Measurements from ENCODE around the gene DDI1.

Gene DDI1

DNA sequence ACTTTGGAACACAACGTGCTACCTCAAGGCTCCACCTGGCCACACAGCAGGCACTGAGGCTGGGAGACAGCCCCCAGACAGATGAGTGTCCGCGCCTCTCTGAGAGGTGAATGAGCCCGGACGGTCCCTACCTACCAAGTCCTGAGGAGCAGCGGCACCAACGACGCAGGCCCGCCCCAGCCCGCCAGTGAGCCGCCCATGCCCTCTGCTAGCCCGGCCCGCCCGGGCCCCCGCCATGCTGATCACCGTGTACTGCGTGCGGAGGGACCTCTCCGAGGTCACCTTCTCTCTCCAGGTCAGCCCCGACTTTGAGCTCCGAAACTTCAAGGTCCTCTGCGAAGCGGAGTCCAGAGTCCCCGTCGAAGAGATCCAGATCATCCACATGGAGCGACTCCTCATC lies at the start of gene DDI1:
TSS of gene DDI1 (plus strand) at position 53 of the 400 bp plus-strand sequence. CDS start at position 236, 183 bp downstream.
- DNase-seq (ENCODE audit: low spot score), result no peak

DNA sequence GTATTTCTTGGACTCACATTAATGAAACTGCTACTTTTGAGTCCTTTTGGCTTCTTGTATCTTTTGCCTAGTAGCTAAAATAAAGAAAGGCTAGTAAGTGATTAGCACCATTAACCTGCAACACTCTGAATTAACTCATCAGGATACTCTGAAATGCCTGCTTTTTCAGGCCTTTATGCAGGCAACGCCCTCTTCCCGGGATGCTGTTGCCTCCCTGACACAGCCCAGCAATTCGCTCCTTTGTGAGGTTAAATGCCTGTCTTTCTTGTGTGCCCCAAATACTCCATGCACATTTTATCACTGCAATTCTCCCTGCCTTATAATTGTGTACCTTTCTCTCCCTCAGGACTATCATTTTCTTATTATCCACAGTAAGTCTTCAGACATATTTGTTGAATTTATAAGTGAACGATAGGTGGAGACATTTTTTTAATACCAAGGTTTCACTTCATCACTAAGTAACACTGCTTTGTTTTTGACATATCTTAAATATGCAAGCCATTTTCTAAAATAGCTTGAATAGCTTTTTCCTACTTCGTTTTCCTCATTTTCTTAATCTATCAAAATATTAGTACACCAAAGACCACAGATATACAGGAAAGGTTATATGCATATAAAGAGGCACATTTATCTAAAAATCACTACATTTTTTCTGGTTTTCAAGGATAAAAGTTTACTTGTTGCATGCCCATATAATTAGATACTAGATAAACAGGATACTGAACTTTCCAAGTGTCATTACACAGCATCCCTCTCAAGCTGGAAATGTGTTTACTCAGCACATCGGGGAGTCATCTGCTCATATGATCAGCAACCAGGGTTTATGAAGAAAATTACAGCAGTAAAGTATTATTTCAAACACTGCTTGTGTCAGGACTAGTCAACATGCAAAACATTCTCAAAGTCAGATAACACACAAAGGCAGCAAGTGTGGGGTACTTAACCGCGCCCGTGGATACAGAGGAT lies 48.5 kb upstream of the DDI1 start:
- DNase-seq (ENCODE audit: low spot score), result no peak

GRCh38 chr11:103988595-103988969 lies 47.9 kb upstream of the DDI1 start:
- DNase-seq (ENCODE audit: low spot score), result no peak

- DNase-seq (ENCODE audit: low spot score), result no peak
Observed at GRCh38 chr11:103993507-103993906, 42.9 kb upstream of the DDI1 start.

GRCh38 chr11:103994094-103994493 lies 42.3 kb upstream of the DDI1 start:
- DNase-seq (ENCODE audit: low spot score), result no peak

DNA sequence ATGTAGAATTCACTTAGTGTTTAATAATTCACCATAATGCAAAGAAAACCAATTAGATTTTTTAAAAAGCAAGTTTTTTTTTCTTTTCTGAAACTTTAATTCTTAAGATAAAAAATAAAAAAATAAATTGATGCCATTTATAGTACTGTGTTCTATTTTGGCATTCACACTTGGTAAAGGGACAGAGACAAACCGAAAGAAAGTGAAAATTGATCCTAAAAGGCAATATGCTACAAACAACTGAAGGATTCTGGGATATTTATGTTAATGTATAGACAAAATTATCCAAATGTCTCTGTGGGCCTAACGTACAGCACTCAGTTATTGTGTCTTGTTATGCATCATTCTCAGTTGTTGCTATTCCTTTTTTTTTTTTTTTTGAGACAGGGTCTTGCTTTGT lies 41.9 kb upstream of the DDI1 start:
- no peak for DNase-seq (ENCODE audit: low spot score)

- DNase-seq (ENCODE audit: low spot score), result no peak
Observed at GRCh38 chr11:103995896-103996295, 40.5 kb upstream of the DDI1 start.

- peak; percentile 3 for DNase-seq (ENCODE audit: low spot score)
Observed at GRCh38 chr11:103997082-103997481, 39.4 kb upstream of the DDI1 start.

GRCh38 chr11:103998826-103999508 lies 37.5 kb upstream of the DDI1 start:
- DNase-seq (ENCODE audit: low spot score), result no peak

DNA sequence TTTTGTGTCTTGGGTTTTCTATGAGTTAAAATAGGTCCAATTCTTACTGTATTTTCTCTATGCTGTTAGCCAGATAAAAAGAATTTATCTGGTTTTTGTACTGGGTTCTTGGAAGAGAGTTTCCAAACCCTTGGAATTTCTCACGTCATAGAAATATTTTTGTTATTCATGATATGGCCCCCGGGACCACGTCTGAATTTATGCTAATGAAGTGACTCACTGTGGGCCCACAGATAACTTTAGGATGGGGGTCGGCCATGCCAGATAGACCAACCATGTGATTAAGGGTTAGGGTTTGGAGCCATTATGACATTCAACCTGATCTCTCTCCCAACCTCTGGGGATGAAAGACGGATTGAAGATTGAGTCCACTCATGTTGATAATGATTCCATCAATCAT lies 35.6 kb upstream of the DDI1 start:
- no peak for DNase-seq (ENCODE audit: low spot score)

DNA sequence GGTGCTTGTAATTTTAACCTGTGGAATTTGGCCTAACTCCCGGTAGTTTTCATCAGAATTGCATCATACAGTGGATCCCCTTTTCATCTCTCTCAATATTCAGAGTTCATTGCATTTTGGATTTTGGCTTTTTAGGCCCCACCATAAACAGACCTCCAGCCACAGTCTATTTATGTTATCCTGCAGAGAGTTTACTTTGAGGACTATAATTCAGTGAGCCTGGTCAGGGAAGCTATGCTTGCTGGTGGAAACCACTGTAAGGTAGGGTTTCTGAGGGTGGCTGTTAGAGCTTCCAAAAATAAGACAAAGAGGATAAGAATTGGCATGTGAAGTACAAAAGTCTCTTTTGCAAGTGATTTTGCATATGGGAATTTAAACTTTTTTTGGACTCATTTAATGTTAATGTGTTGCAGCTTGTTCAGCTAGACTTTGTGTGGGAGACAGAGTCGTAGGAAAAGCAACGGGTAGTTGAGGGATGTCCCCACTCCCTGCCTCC lies 34.8 kb upstream of the DDI1 start:
- no peak for DNase-seq (ENCODE audit: low spot score)

DNA sequence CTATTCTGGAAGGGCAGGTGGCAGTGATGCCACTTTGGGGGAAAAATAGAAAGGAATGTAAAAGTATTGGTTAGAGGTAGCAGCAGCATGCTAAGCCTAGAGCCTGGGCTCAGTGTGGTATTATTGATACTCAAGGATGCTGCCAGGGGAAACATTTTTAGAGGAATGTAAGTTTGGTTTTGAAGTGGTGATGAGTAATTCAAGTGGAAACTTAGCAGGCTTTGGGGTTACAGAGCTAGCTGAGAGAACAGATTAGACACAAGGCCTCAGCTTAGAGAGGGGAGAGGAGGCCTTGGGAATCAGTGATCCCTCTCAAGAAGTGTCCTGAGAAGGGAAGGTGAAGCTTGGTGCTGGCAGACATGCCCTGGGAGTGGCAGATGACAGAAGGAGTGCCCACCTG lies 32.9 kb upstream of the DDI1 start:
- no peak for DNase-seq (ENCODE audit: low spot score)

DNA sequence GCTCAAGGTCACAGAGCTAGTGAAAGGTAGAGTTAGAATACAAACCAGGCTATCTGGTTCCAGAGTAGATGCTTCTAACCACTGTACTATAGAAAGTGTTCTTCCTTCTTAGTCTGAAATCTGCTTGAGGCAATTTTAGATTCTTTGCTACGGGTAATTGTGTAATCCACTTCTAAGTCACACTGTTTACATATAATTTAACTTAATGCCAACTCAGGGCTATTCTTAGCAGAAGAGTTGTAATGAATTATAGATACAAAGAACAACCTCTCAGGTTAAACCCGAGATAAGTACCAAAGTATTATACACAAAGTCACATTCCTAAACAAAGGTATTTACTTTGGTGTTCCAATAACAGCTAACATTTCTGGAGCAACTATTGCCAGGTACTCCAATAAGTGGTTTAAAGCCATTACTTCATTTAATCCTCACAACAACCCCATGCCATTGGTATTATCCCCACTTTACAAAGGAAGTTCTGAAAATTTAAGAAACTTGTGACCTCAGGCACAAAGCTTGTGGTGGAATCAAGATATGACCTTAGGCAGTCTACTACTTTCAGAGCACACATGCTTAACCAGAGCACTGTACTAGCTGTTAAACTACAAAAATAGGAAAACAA lies 31.1 kb upstream of the DDI1 start:
- DNase-seq (ENCODE audit: low spot score), result no peak

DNA sequence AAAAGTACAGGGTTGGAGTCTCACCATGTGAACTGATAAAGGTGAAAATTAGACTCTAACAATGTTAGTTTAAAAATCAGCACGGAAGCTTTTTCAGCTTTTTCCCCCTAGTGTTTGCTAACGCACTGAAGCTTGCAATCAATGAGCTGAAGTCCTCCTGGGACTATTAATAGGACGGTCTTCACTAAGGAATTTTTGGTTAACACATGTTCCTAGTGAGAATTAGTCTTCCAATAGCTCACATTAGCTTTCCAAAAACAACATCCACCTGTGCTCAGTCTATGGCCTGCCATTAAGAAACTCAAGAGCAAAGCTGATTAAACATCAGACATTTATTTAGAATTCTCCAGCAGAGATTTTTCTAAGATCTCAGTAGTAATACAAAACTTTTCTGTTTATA lies 26.7 kb upstream of the DDI1 start:
- no peak for DNase-seq (ENCODE audit: low spot score)

DNA sequence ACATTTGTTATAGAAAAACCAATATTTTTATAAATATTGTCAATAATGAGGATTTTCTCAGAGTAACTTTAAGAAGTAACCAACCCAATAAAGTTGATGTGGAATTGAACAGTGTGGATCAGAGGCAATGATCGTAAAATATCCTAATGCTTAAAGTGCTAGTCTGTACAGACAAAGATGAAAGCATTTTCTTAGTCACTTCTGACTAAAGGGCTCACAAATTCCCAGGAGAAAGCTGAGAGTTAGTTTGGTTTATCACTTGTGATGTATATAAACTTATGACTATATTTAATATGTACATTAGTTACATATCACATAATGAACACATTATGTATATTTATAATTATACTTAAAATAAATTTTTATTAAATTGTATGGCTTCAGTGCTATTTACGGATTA lies 25.4 kb upstream of the DDI1 start:
- no peak for DNase-seq (ENCODE audit: low spot score)

- peak; percentile 50 for DNase-seq (ENCODE audit: low spot score)
Observed at GRCh38 chr11:104015649-104016415, 20.6 kb upstream of the DDI1 start.

- no peak for DNase-seq (ENCODE audit: low spot score)
Observed at GRCh38 chr11:104024572-104024971, 11.9 kb upstream of the DDI1 start.

DNA sequence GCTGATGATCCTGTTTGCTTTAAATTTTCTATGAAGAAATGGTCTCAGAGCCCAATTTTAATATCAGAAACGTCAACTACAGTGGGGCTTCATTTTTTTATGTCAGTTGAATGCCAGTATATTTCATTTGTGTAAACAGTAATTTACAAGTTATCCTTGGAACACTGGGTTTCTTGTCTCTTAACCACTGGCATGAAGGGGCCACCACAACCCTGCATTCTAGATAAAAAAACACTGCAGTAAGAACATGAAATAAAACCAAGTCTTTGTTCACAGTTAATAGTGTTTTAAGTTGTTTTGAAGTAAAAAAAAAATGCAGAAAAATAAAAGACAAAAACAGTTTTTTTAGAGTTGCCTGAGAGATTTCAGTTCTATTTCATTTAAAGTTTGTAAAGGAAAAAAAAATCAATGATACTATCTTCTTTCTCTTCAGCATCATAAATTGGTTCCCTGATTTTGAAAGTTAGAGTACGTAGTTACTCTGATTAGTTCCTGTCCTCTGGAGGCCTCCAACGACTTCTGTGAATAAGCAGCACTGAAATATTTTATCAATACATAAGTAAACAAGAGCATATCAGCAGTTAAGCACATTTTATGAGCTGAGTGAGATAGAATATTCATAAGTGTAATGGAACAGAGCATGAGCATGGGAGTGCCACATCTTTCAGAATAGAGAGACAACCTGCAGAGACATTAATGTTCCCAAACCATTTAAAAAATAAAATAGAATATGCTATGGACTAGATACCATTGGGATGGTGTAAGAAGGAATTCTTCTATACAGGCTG lies 7.8 kb upstream of the DDI1 start:
- no peak for DNase-seq (ENCODE audit: low spot score)

GRCh38 chr11:104033134-104033533 lies 3.3 kb upstream of the DDI1 start:
- no peak for DNase-seq (ENCODE audit: low spot score)

DNA sequence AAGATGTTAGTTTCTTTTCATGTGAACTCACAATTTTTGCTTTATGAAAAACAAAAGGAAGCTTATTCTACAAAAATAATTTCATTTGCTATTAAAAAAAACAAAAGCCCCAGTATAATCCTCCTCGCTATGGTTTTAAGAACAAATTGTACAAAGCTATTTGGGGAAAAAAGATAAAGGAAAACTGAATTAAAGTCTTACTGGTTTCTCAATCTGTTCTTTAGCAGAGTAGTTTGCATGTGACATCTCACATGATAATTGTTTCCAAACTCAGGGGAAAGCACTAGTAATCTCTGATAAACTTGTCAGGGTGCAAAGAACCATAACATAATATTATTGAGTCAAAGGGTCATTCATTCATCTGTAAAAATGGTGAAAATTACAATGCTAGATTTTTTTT lies 2.9 kb upstream of the DDI1 start:
- DNase-seq (ENCODE audit: low spot score), result no peak

DNA sequence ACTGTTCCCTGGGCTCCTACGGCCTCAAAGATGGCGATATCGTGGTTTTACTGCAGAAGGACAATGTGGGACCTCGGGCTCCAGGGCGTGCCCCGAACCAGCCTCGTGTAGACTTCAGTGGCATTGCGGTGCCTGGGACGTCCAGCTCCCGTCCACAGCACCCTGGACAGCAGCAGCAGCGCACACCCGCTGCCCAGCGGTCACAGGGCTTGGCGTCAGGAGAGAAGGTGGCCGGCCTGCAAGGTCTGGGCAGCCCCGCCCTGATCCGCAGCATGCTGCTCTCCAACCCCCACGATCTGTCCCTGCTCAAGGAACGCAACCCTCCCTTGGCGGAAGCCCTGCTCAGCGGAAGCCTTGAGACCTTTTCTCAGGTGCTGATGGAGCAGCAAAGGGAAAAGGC lies 555 bp downstream of the DDI1 start:
- DNase-seq (ENCODE audit: low spot score), result no peak
